GM18505 (cell line): ENCODE measurements around the gene TEAD3.

Experiments
- ATAC-seq: cut with Tn5 transposase; IDR thresholded peaks from one replicate; pipeline ENCODE4 v1.9.1; 2021; ENCODE audit not compliant: unreplicated experiment
- POLR2A ChIP-seq: IDR thresholded peaks from 4 replicates; pipeline ENCODE4 v1.6.1; 2011; ENCODE audit warnings: borderline replicate concordance; ENCODE audit not compliant: insufficient read depth, insufficient read length; ENCODE audit errors: extremely low read depth

The TEAD3 gene

DNA sequence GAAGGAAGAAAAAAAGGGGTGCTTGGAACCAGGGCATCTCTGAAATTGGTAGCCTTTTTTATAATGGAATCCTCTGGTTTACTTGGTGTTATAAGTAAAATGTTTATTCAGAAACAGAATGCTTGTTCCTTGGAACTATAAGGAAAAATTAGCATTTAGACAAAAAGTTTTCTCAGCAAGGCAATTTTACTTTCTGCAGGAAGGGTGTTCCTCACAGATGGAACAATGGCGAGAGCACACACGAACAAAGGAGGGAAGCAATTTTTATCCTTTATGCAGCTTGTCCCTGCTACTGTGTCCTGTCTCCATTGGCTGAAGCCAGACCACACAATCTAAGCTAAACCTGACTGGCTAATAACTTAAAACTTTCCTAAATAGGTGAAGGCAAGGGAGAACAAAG lies 67.4 kb downstream of the TEAD3 start:
- no peak for ATAC-seq
- TF ChIP-seq POLR2A, result no peak

- ATAC-seq, result no peak
- no peak for TF ChIP-seq POLR2A
Measured at GRCh38 chr6:35428421-35429149, 68.3 kb downstream of the TEAD3 start.

GRCh38 chr6:35427851-35428321 lies 69.0 kb downstream of the TEAD3 start:
- TF ChIP-seq POLR2A, result no peak
- no peak for ATAC-seq

DNA sequence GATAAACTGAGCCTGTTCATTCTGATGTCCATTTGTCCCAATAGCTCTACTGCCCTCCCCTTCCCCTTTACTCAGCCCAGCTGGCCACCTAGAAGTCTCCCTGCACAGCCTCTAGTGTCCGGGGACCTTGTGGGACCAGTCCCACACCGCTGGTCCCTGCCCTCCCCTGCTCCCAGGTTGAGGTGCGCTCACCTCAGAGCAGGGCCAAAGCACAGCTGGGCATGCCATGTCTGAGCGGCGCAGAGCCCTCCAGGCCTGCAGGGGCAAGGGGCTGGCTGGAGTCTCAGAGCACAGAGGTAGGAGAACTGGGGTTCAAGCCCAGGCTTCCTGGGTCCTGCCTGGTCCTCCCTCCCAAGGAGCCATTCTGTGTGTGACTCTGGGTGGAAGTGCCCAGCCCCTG lies 69.4 kb downstream of the TEAD3 start:
- no peak for TF ChIP-seq POLR2A
- ATAC-seq, result no peak

GRCh38 chr6:35426074-35426473 lies 70.8 kb downstream of the TEAD3 start:
- ATAC-seq, result no peak
- TF ChIP-seq POLR2A, result no peak

GRCh38 chr6:35425284-35425683 lies 71.6 kb downstream of the TEAD3 start:
- TF ChIP-seq POLR2A, result no peak
- no peak for ATAC-seq
